Femur (tissue), 1 donor: ENCODE measurements around the gene SPRYD7.
"Not testable (repeated sequence)": the region's sequence is repeated elsewhere in the genome, so short reads cannot be mapped to it uniquely, and the experiment has no call there.

Experiments
- DNase-seq: peaks from one replicate; pipeline ENCODE4 v3.0.0-alpha.2; 2017

The SPRYD7 gene, protein sequence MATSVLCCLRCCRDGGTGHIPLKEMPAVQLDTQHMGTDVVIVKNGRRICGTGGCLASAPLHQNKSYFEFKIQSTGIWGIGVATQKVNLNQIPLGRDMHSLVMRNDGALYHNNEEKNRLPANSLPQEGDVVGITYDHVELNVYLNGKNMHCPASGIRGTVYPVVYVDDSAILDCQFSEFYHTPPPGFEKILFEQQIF

DNA sequence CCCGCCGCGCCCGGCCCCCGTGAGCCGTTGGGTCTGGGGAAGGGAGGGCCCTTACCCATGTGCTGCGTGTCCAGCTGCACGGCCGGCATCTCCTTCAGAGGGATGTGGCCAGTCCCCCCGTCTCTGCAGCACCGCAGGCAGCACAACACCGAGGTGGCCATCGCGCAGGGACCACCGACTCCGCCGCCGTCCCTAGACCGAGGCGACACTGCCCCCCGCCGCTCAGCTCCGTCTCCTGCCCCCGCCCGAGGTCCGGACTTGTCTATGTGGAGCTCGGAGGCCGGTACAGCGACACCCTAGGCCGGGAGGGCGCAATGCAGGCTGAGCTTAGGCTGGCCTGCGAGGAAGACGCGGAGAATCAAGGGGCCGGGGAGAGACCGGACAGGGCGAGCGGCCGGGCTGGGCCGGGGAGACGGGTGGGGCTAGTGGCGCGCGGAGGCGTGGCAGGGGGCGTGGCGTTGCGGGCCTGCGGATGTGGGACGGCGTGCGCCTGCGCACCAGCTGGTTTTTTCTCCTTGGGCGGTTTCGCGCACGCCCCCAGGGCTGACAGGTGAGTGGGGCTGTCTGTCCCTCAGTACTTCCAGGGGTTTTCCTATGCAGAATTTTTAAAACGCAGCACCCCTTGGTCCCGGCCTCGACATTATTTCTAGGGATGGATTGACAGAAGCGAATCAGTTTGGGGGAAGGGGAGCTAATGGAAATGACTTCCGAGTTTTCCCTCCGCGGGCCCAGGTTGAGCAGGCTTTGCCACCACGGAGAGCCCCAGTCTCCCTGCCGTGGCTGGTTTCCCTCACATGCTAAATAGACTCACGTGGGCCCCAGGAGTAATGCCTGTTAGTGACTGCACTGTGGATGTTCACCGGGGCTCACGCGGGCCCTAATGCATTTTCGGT is at the start of gene SPRYD7:
TSS of gene SPRYD7 (minus strand) at position 266 of the 893 bp plus-strand sequence. CDS start at position 161, 105 bp downstream.
- DNase-seq: peak; percentile 99

GRCh38 chr13:49985129-49985528 is 49.0 kb upstream of the SPRYD7 start:
- DNase-seq: no peak

DNA sequence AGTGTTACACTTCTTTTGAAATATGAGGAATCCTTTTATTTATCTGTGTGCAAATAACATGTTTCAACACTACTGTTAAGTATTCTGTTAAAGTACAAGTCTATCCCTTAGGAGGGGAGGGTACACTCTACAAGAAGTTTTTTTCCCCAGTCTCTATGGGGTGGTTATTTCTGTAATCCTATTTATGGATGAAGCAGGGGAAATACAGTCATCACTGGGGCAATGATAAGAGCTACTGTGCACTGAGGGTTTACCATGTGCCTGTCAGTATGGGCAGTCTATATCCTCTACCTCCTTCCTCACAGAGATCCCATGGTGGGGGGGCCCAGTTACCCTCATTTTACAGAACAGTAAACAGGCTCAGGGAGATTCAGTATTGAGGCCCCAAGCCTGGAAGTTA is 44.1 kb upstream of the SPRYD7 start:
- no peak for DNase-seq

DNA sequence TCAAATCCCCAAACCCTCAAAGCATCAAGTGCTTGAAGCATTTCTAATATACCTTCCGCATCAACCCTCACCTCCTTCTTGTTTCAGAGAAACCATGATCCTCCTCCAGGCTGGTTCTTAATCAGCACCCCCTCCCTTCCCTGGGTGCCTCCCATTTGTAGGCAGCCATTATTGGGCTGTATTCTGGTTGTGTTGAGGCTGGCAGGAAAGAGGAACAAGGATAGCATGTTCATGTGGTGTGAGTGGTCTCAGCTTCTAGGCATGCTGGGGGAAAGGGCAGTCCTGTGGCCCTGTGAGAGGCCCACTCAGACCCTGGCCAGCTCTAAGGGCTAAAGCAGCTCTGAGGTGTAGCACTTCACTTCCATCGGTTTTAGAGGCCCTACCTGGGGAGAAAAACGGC is 41.9 kb upstream of the SPRYD7 start:
- DNase-seq: no peak

DNA sequence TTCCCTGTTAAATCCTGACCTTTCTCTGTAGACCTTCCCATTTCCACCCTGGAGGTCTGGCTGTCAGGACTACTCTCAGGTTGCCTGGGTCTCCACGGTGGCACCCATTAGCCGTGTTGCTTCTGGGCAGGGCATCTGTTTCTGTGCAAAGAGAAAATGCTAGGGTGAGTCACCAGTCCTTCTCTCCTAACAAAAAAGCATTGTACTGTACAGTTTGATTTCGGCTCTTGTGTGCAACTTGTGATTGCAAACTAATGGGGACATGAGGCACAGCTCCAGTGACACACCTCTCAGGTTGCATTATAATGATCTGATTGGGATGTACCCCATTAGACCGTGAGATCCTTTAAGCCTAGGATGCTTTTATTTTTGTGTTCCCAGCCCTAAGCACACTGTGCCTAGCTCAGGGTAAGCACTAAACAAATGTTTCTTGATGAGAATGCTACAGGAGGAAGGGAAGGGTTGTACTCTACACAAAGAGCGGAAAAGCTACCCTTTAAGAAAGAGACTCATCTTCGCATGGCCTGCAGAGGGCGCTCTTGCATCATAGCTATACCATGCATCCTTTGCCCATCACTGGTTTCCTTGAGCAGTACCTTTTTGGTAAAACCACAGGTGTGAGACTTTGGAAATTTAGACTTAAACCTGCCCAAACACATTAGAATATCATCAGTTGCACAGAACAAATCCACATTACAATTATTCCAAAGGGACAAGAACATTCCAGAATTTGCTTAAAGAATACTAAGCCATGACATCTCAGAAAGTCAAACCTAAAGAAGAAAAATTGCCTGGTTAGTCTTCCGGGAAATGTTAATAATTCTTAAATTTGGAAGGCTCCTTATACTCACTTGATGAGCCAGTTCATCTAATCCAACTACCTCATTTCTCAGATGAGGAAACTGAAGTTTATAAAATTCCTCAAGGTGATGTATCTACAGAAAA is 40.4 kb upstream of the SPRYD7 start:
- peak; percentile 67 for DNase-seq

DNA sequence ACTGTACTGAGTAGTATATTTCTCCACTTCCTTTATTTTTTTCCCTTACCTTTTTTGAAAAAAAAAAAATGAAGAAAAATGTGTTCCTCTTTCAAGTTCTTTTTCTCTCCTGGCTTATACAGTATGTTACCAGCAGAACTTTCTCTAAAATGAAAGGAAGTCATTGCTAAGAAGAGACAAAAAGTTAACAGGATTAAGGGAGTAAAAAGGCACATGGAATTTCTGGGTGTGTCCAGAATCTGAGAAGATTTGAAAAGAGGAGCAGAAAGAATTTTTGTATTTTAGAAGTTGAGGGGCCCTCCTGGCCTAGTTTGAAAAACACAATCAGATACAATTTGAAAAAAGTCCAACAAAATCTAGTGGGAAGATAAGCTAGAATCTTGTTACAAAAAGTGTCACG is 39.7 kb upstream of the SPRYD7 start:
- no peak for DNase-seq

- DNase-seq: no peak
These were observed 36.6 kb upstream of the SPRYD7 start for GRCh38 chr13:49972709-49973108.

DNA sequence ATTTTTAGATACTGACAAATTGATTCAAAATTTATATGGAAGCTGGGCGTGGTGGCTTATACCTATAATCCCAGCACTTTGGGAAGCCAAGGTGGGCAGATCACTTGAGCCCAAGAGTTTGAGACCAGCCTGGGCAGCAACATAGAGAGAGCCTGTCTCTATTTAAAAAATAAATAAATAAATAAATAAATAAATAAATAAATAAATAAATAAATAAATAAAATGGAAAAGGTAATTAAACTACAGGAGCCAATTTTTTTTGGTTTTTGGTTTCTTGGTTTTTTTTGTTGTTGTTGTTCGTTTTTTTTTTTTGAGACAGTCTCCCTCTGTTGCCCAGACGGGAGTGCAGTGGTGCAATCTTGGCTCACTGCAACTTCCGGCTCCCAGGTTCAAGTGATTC is 31.3 kb upstream of the SPRYD7 start:
- DNase-seq: no peak

GRCh38 chr13:49958321-49958720 is 22.2 kb upstream of the SPRYD7 start:
- DNase-seq: no peak

GRCh38 chr13:49956131-49956530 is 20.0 kb upstream of the SPRYD7 start:
- no peak for DNase-seq

- DNase-seq: no peak
These were observed 18.7 kb upstream of the SPRYD7 start for GRCh38 chr13:49954674-49955455.

GRCh38 chr13:49953560-49953959 is 17.4 kb upstream of the SPRYD7 start:
- no peak for DNase-seq

DNA sequence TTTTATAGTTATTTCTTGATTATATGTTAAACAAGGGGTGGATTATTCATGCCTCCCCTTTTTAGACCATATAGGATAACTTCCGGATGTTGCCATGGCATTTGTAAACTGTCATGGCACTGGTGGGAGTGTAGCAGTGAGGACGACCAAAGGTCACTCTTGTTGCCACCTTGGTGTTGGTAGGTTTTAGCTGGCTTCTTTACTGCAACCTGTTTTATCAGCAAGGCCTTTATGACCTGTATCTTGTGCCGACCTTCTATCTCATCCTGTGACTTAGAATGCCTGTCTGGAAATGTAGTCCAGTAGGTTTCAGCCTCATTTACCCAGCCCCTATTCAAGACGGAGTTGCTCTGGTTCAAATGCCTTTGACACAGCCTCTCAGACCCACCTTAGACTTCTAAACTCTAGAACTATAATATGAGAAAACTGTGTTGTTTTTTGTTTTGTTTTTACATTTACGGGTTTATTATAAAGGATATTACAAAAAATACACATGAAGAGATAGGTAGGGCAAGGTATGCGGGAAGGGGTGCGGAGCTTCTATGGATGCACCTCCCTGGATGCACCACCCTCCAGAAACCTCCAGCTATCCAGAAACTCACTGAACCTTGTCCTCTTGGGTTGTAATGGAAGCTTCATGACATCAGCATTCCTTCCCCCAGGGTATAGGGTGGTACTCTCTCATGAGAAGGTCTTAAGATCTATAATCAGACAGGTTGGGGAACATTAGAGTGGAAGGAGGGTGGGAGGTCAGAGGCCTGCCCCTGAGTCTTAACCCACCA is 15.8 kb upstream of the SPRYD7 start:
- no peak for DNase-seq

GRCh38 chr13:49948777-49949270 is 12.7 kb upstream of the SPRYD7 start:
- DNase-seq: not testable (repeated sequence)

- no peak for DNase-seq
These were observed 3.2 kb upstream of the SPRYD7 start for GRCh38 chr13:49939321-49939720.

DNA sequence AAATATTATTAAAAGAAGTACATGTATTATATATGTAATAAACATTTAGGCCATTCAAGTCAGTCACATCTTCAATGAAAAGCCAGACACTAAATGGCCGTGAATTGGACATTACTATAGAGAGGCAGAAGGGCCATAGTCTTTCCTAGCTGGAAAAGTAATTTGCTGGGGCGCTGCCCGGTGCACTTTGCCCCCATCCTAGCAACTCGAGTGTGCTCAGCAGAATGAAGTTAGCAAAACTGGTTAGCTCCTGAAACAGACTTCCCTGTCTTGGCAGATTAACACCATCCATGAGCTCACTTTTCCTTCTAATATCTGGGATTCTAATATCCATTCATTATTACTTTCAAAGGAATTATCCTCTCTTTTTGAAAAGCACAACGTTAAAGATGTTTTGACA is 2.8 kb upstream of the SPRYD7 start:
- DNase-seq: no peak

DNA sequence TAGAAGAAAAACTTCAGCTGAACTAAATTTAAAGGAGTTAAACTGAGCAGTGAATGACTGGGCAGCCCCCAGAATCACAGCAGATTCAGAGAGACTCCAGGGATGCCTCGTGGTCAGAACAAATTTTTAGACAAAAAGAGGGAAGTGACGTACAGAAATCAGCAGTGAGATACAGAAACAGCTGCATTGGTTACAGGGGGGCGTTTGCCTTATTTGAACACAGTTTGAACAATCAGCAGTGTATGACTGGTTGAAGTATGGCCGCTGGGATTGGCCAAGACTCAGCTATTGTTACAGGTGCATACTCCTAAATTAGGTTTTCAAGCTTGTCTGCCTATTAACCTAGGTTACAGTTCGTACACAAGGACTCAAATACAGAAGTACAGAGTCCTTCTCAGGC is 2.2 kb upstream of the SPRYD7 start:
- DNase-seq: no peak

- DNase-seq: no peak
These were observed 781 bp upstream of the SPRYD7 start for GRCh38 chr13:49936968-49937273.

DNA sequence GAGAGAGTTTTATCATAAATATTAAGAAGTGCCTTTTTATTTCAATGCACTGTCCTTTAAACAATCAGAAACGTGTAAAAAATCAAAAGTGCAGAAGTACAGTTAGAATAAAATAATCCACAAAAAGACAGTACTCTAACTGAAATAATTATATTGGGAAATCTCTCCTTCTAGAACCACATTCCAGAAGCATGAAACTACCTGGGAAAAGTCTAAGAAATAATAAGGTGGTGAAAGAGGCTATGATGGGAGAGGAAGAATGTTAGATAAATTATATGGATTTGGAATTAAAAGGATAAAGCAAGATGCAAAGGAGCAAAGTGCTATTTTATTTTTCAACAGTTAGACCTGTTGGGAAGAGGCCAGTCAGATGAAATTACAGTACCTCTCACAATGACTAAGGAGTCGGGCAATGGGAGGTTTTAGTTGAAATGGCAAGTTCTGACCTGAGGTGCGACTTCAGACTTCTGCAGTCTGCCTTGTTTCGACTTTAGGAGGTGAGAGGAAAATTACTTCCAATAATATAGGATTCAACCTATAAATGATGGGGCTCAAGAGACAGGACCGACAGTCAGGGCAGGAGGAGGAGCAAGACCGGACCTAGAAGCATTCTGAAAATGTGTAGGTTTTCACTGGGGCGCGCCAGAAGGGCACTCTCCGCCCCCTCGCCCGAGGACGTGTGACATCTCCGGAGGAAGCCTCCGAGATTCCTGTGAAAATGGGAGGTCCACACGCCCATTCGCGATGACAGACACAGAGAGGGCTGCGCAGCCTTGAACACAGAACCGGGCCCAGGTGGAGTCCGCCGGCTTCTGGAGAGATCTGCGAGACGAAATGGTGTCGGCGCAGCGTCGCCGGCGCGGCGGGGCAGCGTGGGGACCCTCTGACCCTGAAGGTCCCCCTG is 717 bp downstream of the SPRYD7 start:
- DNase-seq: peak; percentile 54

GRCh38 chr13:49933511-49933910 is 2.6 kb downstream of the SPRYD7 start:
- no peak for DNase-seq
